Tongue (tissue), 2 donors: Measurements from ENCODE around the gene NKAIN4. TPM values are rescaled to one million over a fixed set of nuclear protein-coding genes. Genes with fewer than 3 reads are reported as not detected.
A peak's percentile ranks its signal among the peaks of the same experiment; 100 is the strongest.
"Not testable (repeated sequence)": the region's sequence is repeated elsewhere in the genome, so short reads cannot be mapped to it uniquely, and the experiment has no call there.

Source experiments
- DNase-seq: peaks from one replicate; pipeline ENCODE4 v3.0.0-alpha.2; 2015
- total RNA-seq: library from RNA; depleted of rRNA; stranded (reverse); fragments of >200 nt; gene quantifications from one replicate; pipeline ENCODE4 v1.2.3, GENCODE V29; 2014

The NKAIN4 gene
- total RNA-seq, 1 donor from 2014 or later: 10.4 TPM

GRCh38 chr20:63235399-63235983 is 18.8 kb downstream of the NKAIN4 start, which contains the start of gene BIRC7:
Gene BIRC7 (plus strand): TSS chr20:63235905. CDS start chr20:63236097, 192 bp downstream.
- DNase-seq: no peak

GRCh38 chr20:63234693-63235398 is 19.4 kb downstream of the NKAIN4 start:
- peak; percentile 55 for DNase-seq

- no peak for DNase-seq
Measured at GRCh38 chr20:63233924-63234323, 20.3 kb downstream of the NKAIN4 start.

GRCh38 chr20:63233061-63233344 is 21.3 kb downstream of the NKAIN4 start:
- no peak for DNase-seq

- no peak for DNase-seq
Measured at GRCh38 chr20:63232235-63233060, 21.8 kb downstream of the NKAIN4 start.

- peak; percentile 86 for DNase-seq
Measured at GRCh38 chr20:63230800-63231268, 23.4 kb downstream of the NKAIN4 start.

- peak; percentile 48 for DNase-seq
Measured at GRCh38 chr20:63228806-63229205, 25.5 kb downstream of the NKAIN4 start.

- no peak for DNase-seq
Measured at GRCh38 chr20:63227260-63227659, 27.0 kb downstream of the NKAIN4 start.

GRCh38 chr20:63226042-63226943 is 28.0 kb downstream of the NKAIN4 start:
- DNase-seq: no peak

GRCh38 chr20:63225082-63225454 is 29.2 kb downstream of the NKAIN4 start:
- no peak for DNase-seq

GRCh38 chr20:63224412-63225081 is 29.7 kb downstream of the NKAIN4 start:
- peak; percentile 38 for DNase-seq

- no peak for DNase-seq
Measured at GRCh38 chr20:63223826-63224207, 30.4 kb downstream of the NKAIN4 start.

GRCh38 chr20:63223121-63223825 is 31.0 kb downstream of the NKAIN4 start:
- DNase-seq: peak; percentile 56

GRCh38 chr20:63222541-63222940 is 31.7 kb downstream of the NKAIN4 start:
- no peak for DNase-seq

- DNase-seq: not testable (repeated sequence)
Measured at GRCh38 chr20:63221400-63222053, 32.7 kb downstream of the NKAIN4 start.

GRCh38 chr20:63220696-63221399 is 33.4 kb downstream of the NKAIN4 start:
- no peak for DNase-seq

GRCh38 chr20:63219866-63220521 is 34.3 kb downstream of the NKAIN4 start:
- no peak for DNase-seq

GRCh38 chr20:63219447-63219821 is 34.8 kb downstream of the NKAIN4 start:
- no peak for DNase-seq
